Transverse colon (tissue), 4 donors: Measurements from ENCODE around the gene RBM10. TPM values are rescaled to one million over a fixed set of nuclear protein-coding genes. Genes with fewer than 3 reads are reported as not detected.

Source experiments
- DNase-seq: peaks from one replicate; pipeline ENCODE4 v3.0.0-alpha.2; 2019
- H3K27ac ChIP-seq, 4 donors: fragments of 200-600 bp; sonication (generic); 2 replicates each; pipeline ENCODE4 v1.5.1; 2016 to 2018; ENCODE audit warnings: inconsistent platforms in 4 of 4
- H3K27me3 ChIP-seq: fragments of 200-600 bp; sonication (generic); 2 replicates; pipeline ENCODE4 v1.5.1; 2017; ENCODE audit warnings: inconsistent platforms
- H3K36me3 ChIP-seq, 4 donors: fragments of 200-600 bp; sonication (generic); 2 replicates each; pipeline ENCODE4 v1.5.1; 2017 to 2019; ENCODE audit warnings: inconsistent platforms in 4 of 4
- H3K4me1 ChIP-seq, 4 donors: fragments of 200-600 bp; sonication (generic); 2 replicates each; pipeline ENCODE4 v1.5.1; 2017 to 2020; ENCODE audit warnings: inconsistent platforms in 4 of 4
- H3K4me3 ChIP-seq, 4 donors: fragments of 200-600 bp; sonication (generic); 1 replicate in 1 of 4; 2 replicates in 3 of 4; pipeline versions ENCODE4 v1.5.1 to v1.6.1; 2017 to 2019; ENCODE audit warnings: inconsistent platforms in 4 of 4
- H3K9me3 ChIP-seq, 2 donors: fragments of 200-600 bp; sonication (generic); 2 replicates each; pipeline ENCODE4 v1.5.1; 2017 to 2019; ENCODE audit warnings: inconsistent platforms in 2 of 2
- CTCF ChIP-seq, 5 experiments: fragments of 200-600 bp in 3 of 5; fragments of 450-650 bp in 2 of 5; sonication (generic) in 3 of 5; IDR thresholded peaks; 1 replicate in 2 of 5; 2 replicates in 3 of 5; pipeline ENCODE4 v1.5.1; 2016 to 2017; ENCODE audit warnings: antibody characterized with exemption in 5 of 5, inconsistent platforms in 3 of 5, mild to moderate bottlenecking in 2 of 5, moderate library complexity in 1 of 5
- EP300 ChIP-seq: sonication (generic); formaldehyde crosslinking; IDR thresholded peaks from one replicate; pipeline ENCODE4 v1.6.1; 2017; ENCODE audit warnings: antibody characterized with exemption, low read depth
- POLR2A ChIP-seq: fragments of 450-650 bp; IDR thresholded peaks from one replicate; pipeline ENCODE4 v1.6.1; 2016; ENCODE audit warnings: antibody characterized with exemption, mild to moderate bottlenecking, moderate library complexity
- POLR2AphosphoS5 ChIP-seq, 3 donors: sonication (generic); formaldehyde crosslinking; IDR thresholded peaks; one replicate each; pipeline ENCODE4 v1.6.1; 2016; ENCODE audit warnings: antibody characterized with exemption in 3 of 3
- WGBS, 2 donors: methylation state at CpG; one replicate each; pipeline ENCODE4 v1.1.5; 2018; ENCODE audit warnings: low coverage in 1 of 2; 5-methylcytosine and 5-hydroxymethylcytosine counted together
- in situ Hi-C, 4 donors: fragments of 200-750 bp; cut with MboI; loops; one replicate each; pipeline versions ENCODE4 v1.15.0 to v1.15.1; 2017; ENCODE audit warnings: low sequenced_read_pairs in 3 of 4, low pct_ligation_motif_present in 1 of 4, low pct_unique_long_range_greater_than_20kb in 1 of 4
- intact Hi-C: fragments of 100-400 bp; cut with DNase I; formaldehyde crosslinking; loops from one replicate; pipeline ENCODE4 v1.15.1; 2023; ENCODE audit warnings: low total_unique reads
- total RNA-seq, 4 donors: library from RNA; depleted of rRNA; stranded (reverse); fragments of >200 nt; gene quantifications; one replicate each; pipeline ENCODE4 v1.1.0, GENCODE V29; 2016

RBM10 gene
- total RNA-seq, 4 donors from 2014 or later, result 28.6 to 70.8 (median 31.5) TPM

GRCh38 chrX:47164420-47164819, 19.4 kb downstream of the RBM10 start:
- TF ChIP-seq CTCF (IDR thresholded peaks at IDR 0.05), result no peak
- no peak for TF ChIP-seq POLR2A
- TF ChIP-seq POLR2AphosphoS5 (IDR thresholded peaks at IDR 0.05), result no peak
- no peak for TF ChIP-seq EP300
- H3K27ac ChIP-seq, result no peak overlapping the region
- in situ Hi-C loops (no loop called here), intact Hi-C loops (no loop called here)
- H3K9me3 ChIP-seq, result no peaks in the 10 kb centered on the region
- H3K36me3 ChIP-seq, result no peaks in the 10 kb centered on the region
- no peak overlapping the region for H3K4me3 ChIP-seq
- 96% methylated on average over 3 of the region's 3 CpGs; no CpG with 5 or more reads in 1 of the 2 donors for WGBS, 2 donors
- no peaks in the 10 kb centered on the region for H3K27me3 ChIP-seq
- H3K4me1 ChIP-seq, result no peaks in the 10 kb centered on the region
- no peak for DNase-seq

GRCh38 chrX:47166126-47166525, 21.1 kb downstream of the RBM10 start:
- Histone ChIP-seq H3K27me3 (no peaks in the 10 kb centered on the region), H3K36me3 (no peaks in the 10 kb centered on the region), H3K4me3 (no peak overlapping the region), H3K9me3 (no peaks in the 10 kb centered on the region), H3K27ac (no peak overlapping the region), H3K4me1 (no peaks in the 10 kb centered on the region)
- no peak for DNase-seq
- 85% methylated on average over 5 of the region's 5 CpGs; no CpG with 5 or more reads in 1 of the 2 donors for WGBS, 2 donors
- in situ Hi-C loops, result no loop called here
- no peak for TF ChIP-seq CTCF (IDR thresholded peaks at IDR 0.05)
- TF ChIP-seq EP300, result no peak
- intact Hi-C loops, result no loop called here

DNA sequence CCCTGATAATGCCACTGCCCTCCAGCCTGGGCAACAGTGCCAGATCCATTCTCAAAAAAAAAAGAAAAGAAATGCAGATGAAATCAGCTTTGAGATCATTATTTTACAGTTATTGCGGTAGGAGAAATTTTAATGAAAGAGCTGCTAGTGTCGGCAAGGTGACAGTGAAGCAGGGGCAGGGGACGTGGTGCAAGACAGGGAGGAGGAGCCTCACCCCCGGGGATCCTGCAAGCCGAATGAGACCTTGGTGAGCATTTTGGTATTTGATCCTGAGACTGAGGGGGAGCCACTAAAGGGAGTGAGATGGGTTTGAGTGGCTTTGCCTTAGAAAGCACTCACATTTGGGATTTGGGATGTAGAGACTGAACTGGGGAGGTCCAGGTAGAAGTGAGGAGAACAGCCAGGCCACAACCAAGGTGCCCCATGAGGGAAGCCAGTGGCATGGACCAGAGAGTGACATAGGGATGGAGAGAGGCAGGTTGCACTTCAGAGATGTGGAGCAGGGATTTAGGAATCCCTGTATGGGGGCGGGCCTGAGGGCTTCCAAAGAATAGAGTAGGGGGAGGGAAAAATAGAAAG, 23.6 kb downstream of the RBM10 start:
- Histone ChIP-seq H3K4me3 (no peak overlapping the region), H3K9me3 (no peaks in the 10 kb centered on the region), H3K4me1 (no peaks in the 10 kb centered on the region), H3K27ac (no peak overlapping the region), H3K27me3 (no peaks in the 10 kb centered on the region), H3K36me3 (no peaks in the 10 kb centered on the region)
- in situ Hi-C loops (no loop called here), intact Hi-C loops (no loop called here)
- WGBS, 2 donors, result 85% methylated on average over 6 of the region's 6 CpGs; no CpG with 5 or more reads in 1 of the 2 donors
- DNase-seq, result no peak
- TF ChIP-seq CTCF (IDR thresholded peaks at IDR 0.05) (no peak), EP300 (no peak), POLR2AphosphoS5 (IDR thresholded peaks at IDR 0.05) (no peak)

DNA sequence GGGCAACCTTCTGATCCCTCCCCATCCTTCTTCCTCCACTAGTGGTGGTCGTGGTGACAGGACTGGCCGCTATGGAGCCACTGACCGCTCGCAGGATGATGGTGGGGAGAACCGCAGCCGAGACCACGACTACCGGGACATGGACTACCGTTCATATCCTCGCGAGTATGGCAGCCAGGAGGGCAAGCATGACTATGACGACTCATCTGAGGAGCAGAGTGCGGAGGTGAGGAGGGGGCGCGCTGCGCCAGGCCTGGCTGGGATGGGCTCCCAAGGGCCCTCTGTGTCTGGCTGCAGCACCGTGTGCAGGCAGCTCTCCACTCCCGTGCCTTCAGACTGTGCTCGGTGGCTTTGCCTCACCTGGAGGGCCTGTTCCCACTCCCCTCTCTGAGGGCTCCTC, 24.3 kb downstream of the RBM10 start:
- WGBS, 2 donors, result 93% methylated on average over 19 of the region's 19 CpGs; no CpG with 5 or more reads in 1 of the 2 donors
- no peak for DNase-seq
- Histone ChIP-seq H3K27me3 (no peaks in the 10 kb centered on the region), H3K36me3 (no peaks in the 10 kb centered on the region), H3K27ac (no peak overlapping the region), H3K9me3 (no peaks in the 10 kb centered on the region), H3K4me1 (no peaks in the 10 kb centered on the region), H3K4me3 (no peak overlapping the region)
- no peak for TF ChIP-seq EP300
- in situ Hi-C loops, result no loop called here
- intact Hi-C loops, result no loop called here
